Keratinocyte (primary cell): ENCODE results near the gene KANSL1. TPM values are rescaled to one million over a fixed set of nuclear protein-coding genes. Genes with fewer than 3 reads are reported as not detected.

Experiments
- DNase-seq: peaks from one replicate; pipeline ENCODE4 v3.0.0-alpha.2; 2011; ENCODE audit warnings: low read depth, missing footprints, low spot score
- FAIRE-seq: peaks from 2 replicates; lab custom pipeline; 2011; peaks lifted over from hg19 to GRCh38; lab: Jason Lieb, UNC
- H2AFZ ChIP-seq: 2 replicates; pipeline ENCODE4 v1.6.0; 2012; ENCODE audit warnings: low read length, control low read depth, inconsistent platforms; ENCODE audit not compliant: control insufficient read depth
- H3K27ac ChIP-seq: 2 replicates; pipeline ENCODE4 v1.5.1; 2011; ENCODE audit warnings: low read length; ENCODE audit not compliant: control insufficient read depth, insufficient read depth
- H3K27me3 ChIP-seq: 3 replicates; pipeline ENCODE4 v1.6.0; 2011; ENCODE audit warnings: low read length; ENCODE audit not compliant: control insufficient read depth, insufficient read depth; ENCODE audit errors: extremely low read depth
- H3K36me3 ChIP-seq, 2 experiments: 2 replicates in 1 of 2; 3 replicates in 1 of 2; pipeline ENCODE4 v1.5.1; 2011; ENCODE audit warnings: low read length in 2 of 2, mild to moderate bottlenecking in 1 of 2; ENCODE audit not compliant: control insufficient read depth in 2 of 2, insufficient read depth in 2 of 2; ENCODE audit errors: extremely low read depth in 1 of 2
- H3K4me1 ChIP-seq: 3 replicates; pipeline ENCODE4 v1.5.1; 2011; ENCODE audit warnings: low read length; ENCODE audit not compliant: control insufficient read depth, insufficient read depth; ENCODE audit errors: extremely low read depth
- H3K4me2 ChIP-seq: 3 replicates; pipeline ENCODE4 v1.6.0; 2011; ENCODE audit warnings: low read depth, low read length; ENCODE audit not compliant: control insufficient read depth, insufficient read depth; ENCODE audit errors: extremely low read depth
- H3K4me3 ChIP-seq, 3 experiments: fragments of 200-600 bp in 1 of 3; sonication (generic) in 1 of 3; 2 replicates in 2 of 3; 3 replicates in 1 of 3; pipeline ENCODE4 v1.5.1; 2011 to 2016; ENCODE audit warnings: low read length in 3 of 3, mild to moderate bottlenecking in 3 of 3, control low read depth in 2 of 3, inconsistent platforms in 1 of 3, low read depth in 1 of 3, mixed read lengths in 1 of 3, mixed run types in 1 of 3, moderate library complexity in 1 of 3; ENCODE audit not compliant: control insufficient read depth in 2 of 3, insufficient read depth in 2 of 3; ENCODE audit errors: extremely low read depth in 1 of 3
- H3K79me2 ChIP-seq: 2 replicates; pipeline ENCODE4 v1.6.0; 2012; ENCODE audit warnings: low read length; ENCODE audit not compliant: control insufficient read depth, insufficient read depth
- H3K9ac ChIP-seq: 3 replicates; pipeline ENCODE4 v1.6.0; 2011; ENCODE audit warnings: low read length; ENCODE audit not compliant: control insufficient read depth, insufficient read depth; ENCODE audit errors: extremely low read depth
- H3K9me1 ChIP-seq: 3 replicates; pipeline ENCODE4 v1.6.0; 2011; ENCODE audit warnings: low read length; ENCODE audit not compliant: control insufficient read depth, insufficient read depth; ENCODE audit errors: extremely low read depth
- H3K9me3 ChIP-seq: 2 replicates; pipeline ENCODE4 v1.5.1; 2012; ENCODE audit warnings: low read depth, low read length; ENCODE audit not compliant: control insufficient read depth
- H4K20me1 ChIP-seq: 3 replicates; pipeline ENCODE4 v1.6.0; 2011; ENCODE audit warnings: low read length; ENCODE audit not compliant: control insufficient read depth, insufficient read depth; ENCODE audit errors: extremely low read depth
- EZH2 ChIP-seq: IDR thresholded peaks from one replicate; pipeline ENCODE4 v1.6.1; 2012; ENCODE audit warnings: inconsistent platforms, mild to moderate bottlenecking, low read length, moderate library complexity
- dilution Hi-C: fragments of 300-500 bp; cut with MboI; formaldehyde crosslinking; loops from one replicate; pipeline ENCODE4 v1.7.0; 2020; ENCODE audit warnings: low sequenced_read_pairs; ENCODE audit not compliant: extremely low pct_ligation_motif_present
- polyA plus RNA-seq, 5 experiments: library from polyadenylated mRNA; depleted of rRNA in 3 of 5; stranded (reverse) in 3 of 5; stranded (forward) in 1 of 5; unstranded in 1 of 5; fragments of >200 nt; gene quantifications; 1 replicate in 1 of 5; 2 replicates in 3 of 5; 3 replicates in 1 of 5; pipeline versions ENCODE4 v1.2.1 to v1.2.3, GENCODE V29; 2011 to 2012; ENCODE audit warnings: missing spikeins in 2 of 5, low read depth in 1 of 5, low replicate concordance in 1 of 5
- TF ChIP-seq, protein P1 (sequence below), 3 experiments: IDR thresholded peaks in 1 of 3; conservative IDR thresholded peaks in 1 of 3; optimal IDR thresholded peaks in 1 of 3; 2 replicates in 2 of 3; 3 replicates in 1 of 3; pipeline versions ENCODE3 to v1.5.1; 2011; ENCODE audit warnings: low read length in 3 of 3, mild to moderate bottlenecking in 3 of 3, moderate library complexity in 2 of 3, control low read depth in 1 of 3, inconsistent platforms in 1 of 3; ENCODE audit not compliant: insufficient read depth in 2 of 3; ENCODE audit errors: extremely low read depth in 1 of 3

KANSL1 gene
- polyA plus RNA-seq, 1 donor (not counting 4 experiments of a cell fraction or from before 2014, with no cell fraction given): 17.6 TPM

DNA sequence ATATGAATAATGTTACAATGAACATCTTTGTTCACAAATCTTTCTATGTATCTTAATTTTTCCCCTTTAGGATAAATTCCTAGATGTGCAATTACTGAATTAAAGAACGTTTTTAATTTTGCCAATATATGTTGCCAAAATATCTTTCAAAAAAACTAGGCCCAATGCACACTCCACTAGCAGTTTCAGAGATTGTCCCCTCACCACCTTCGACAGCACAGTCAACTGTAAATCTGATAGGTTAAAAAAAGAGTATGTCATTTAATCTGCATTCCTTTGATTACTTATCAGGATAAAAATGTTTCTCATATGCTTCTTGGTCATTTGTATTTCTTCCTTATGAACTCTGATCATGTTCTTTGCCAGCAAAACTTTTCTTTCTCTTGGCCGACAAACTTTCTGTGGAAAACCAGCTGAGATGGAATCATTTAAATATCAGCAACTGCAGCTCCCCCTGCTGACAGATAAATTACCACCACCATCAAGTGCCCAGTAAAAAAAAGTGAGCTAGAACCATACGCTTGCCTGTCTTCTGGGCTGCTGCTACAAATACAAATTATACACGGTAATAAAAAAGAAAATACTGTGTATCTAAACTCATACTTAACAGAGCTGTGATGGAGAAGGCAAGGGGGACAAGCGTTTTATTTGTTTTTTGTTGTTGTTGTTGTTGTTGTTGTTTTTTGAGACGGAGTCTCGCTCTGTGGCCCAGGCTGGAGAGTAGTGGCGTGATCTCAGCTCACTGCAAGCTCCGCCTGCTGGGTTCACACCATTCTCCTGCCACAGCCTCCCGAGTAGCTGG is 19.6 kb upstream of the KANSL1 start:
- H3K9me3 ChIP-seq: no peaks in the 10 kb centered on the region
- H3K9ac ChIP-seq: no peak overlapping the region
- no peak overlapping the region for H3K4me3 ChIP-seq
- FAIRE-seq: peak; percentile 44
- peaks cover 42% of the 10 kb centered on the region for H3K79me2 ChIP-seq
- H3K36me3 ChIP-seq: peaks cover 14% of the 10 kb centered on the region in 2 experiments
- no peaks in the 10 kb centered on the region for H3K4me1 ChIP-seq
- dilution Hi-C loops: no loop called here
- peak overlapping the region; percentile 10 for H2AFZ ChIP-seq
- H3K27me3 ChIP-seq: no peaks in the 10 kb centered on the region
- DNase-seq: no peak
- peaks cover 3% of the 10 kb centered on the region for H3K9me1 ChIP-seq
- TF ChIP-seq EZH2: no peak
- TF ChIP-seq, protein P1, sequence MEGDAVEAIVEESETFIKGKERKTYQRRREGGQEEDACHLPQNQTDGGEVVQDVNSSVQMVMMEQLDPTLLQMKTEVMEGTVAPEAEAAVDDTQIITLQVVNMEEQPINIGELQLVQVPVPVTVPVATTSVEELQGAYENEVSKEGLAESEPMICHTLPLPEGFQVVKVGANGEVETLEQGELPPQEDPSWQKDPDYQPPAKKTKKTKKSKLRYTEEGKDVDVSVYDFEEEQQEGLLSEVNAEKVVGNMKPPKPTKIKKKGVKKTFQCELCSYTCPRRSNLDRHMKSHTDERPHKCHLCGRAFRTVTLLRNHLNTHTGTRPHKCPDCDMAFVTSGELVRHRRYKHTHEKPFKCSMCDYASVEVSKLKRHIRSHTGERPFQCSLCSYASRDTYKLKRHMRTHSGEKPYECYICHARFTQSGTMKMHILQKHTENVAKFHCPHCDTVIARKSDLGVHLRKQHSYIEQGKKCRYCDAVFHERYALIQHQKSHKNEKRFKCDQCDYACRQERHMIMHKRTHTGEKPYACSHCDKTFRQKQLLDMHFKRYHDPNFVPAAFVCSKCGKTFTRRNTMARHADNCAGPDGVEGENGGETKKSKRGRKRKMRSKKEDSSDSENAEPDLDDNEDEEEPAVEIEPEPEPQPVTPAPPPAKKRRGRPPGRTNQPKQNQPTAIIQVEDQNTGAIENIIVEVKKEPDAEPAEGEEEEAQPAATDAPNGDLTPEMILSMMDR (optimal IDR thresholded peaks at IDR 0.05 in 1 of 3, IDR thresholded peaks at IDR 0.05 in 1 of 3, conservative IDR thresholded peaks at IDR 0.05 in 1 of 3; ENCODE audit: extremely low read depth in 1 of 3, insufficient read depth in 2 of 3, low read length in 3 of 3): peak; percentile 67 to 88 (median 76)
- H4K20me1 ChIP-seq: peaks cover 8% of the 10 kb centered on the region
- H3K4me2 ChIP-seq: no peak overlapping the region
- peak overlapping the region; percentile 13 for H3K27ac ChIP-seq

DNA sequence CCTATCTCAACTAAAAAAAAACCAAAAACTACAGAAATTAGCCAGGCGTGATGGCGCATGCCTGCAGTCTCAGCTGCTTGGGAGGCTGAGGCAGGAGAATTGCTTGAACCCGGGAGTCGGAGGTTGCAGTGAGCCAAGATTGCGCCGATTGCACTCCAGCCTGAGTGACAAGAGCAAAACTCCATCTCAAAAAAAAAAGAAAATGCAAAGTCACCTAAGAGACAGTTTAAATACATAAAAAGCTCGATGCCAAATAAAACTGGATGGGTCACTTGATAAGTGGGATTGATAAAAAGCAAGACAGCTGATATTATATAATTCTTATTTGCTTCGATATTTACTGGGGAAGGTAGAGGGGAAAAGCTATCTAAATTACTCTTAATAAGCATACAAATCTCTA is 15.8 kb upstream of the KANSL1 start:
- Histone ChIP-seq H3K9ac (no peak overlapping the region), H4K20me1 (peaks cover 5% of the 10 kb centered on the region), H3K27me3 (no peaks in the 10 kb centered on the region), H3K4me3 (no peak overlapping the region), H3K9me1 (peaks cover 3% of the 10 kb centered on the region), H3K4me1 (no peaks in the 10 kb centered on the region), H3K4me2 (no peak overlapping the region), H3K79me2 (peaks cover 51% of the 10 kb centered on the region), H3K36me3 (peaks cover 7 to 12% of the 10 kb centered on the region in 2 experiments), H3K9me3 (no peaks in the 10 kb centered on the region), H2AFZ (no peak overlapping the region), H3K27ac (no peak overlapping the region)
- dilution Hi-C loops: no loop called here
- TF ChIP-seq EZH2: no peak
- TF ChIP-seq, protein P1 (optimal IDR thresholded peaks at IDR 0.05 in 1 of 3, IDR thresholded peaks at IDR 0.05 in 1 of 3, conservative IDR thresholded peaks at IDR 0.05 in 1 of 3; ENCODE audit: extremely low read depth in 1 of 3, insufficient read depth in 2 of 3, low read length in 3 of 3): no peak
- DNase-seq (no peak), FAIRE-seq (no peak)
